PC-3 (cell line): ENCODE data around the gene NRSN2. TPM values are rescaled to one million over a fixed set of nuclear protein-coding genes. Genes with fewer than 3 reads are reported as not detected.

Experiments
- ATAC-seq: fragments of 200-7000 bp; cut with Tn5 transposase; 2 replicates; pipeline ENCODE4 v1.9.1; 2020; ENCODE audit warnings: mild to moderate bottlenecking, moderate library complexity
- BruUV-seq: library from RNA; stranded (reverse); fragments of 400-500 nt; replicated peaks from 2 replicates; lab custom pipeline; 2021; lab: Mats Ljungman, UMichigan
- CTCF ChIA-PET: fragments of 300-600 bp; sonication (Branson Sonifier 250); formaldehyde crosslinking; loops from one replicate; lab custom pipeline; 2022; ENCODE audit warnings: antibody characterized with exemption; lab: Charles Lee
- POLR2A ChIA-PET: fragments of 300-600 bp; sonication (Branson Sonifier 250); formaldehyde crosslinking; loops from one replicate; lab custom pipeline; 2022; ENCODE audit warnings: antibody characterized with exemption; ENCODE audit not compliant: unreplicated experiment; lab: Charles Lee
- DNase-seq: peaks from one replicate; pipeline ENCODE4 v3.0.0-alpha.2; 2015
- H2AFZ ChIP-seq: fragments of 300-600 bp; sonication (generic); 2 replicates; pipeline ENCODE4 v1.6.0; 2016; ENCODE audit warnings: antibody characterized with exemption, low read length
- H3F3A ChIP-seq: fragments of 300-600 bp; sonication (generic); one replicate; pipeline ENCODE4 v1.6.0; 2017; ENCODE audit warnings: antibody characterized with exemption, low read length, control low read depth, mild to moderate bottlenecking; ENCODE audit not compliant: unreplicated experiment
- H3K27ac ChIP-seq: fragments of 300-600 bp; sonication (generic); 2 replicates; pipeline ENCODE4 v1.5.1; 2016; ENCODE audit warnings: mild to moderate bottlenecking, low read length
- H3K27me3 ChIP-seq: fragments of 300-600 bp; sonication (generic); 2 replicates; pipeline ENCODE4 v1.6.1; 2016; ENCODE audit warnings: low read length, mixed read lengths
- H3K36me3 ChIP-seq: fragments of 300-600 bp; sonication (generic); 2 replicates; pipeline ENCODE4 v1.6.1; 2016; ENCODE audit warnings: low read depth, mixed run types, low read length, mixed read lengths
- H3K4me1 ChIP-seq: fragments of 300-600 bp; sonication (generic); 2 replicates; pipeline ENCODE4 v1.5.1; 2016; ENCODE audit warnings: low read length; ENCODE audit not compliant: insufficient read depth
- H3K4me2 ChIP-seq: fragments of 300-600 bp; sonication (generic); 2 replicates; pipeline ENCODE4 v1.6.0; 2016; ENCODE audit warnings: low read length
- H3K4me3 ChIP-seq: fragments of 300-600 bp; sonication (generic); 2 replicates; pipeline ENCODE4 v1.5.1; 2016; ENCODE audit warnings: mild to moderate bottlenecking, low read length, mixed read lengths
- H3K79me2 ChIP-seq: fragments of 300-600 bp; sonication (generic); 2 replicates; pipeline ENCODE4 v1.6.1; 2017; ENCODE audit warnings: low read length, mixed read lengths
- H3K9ac ChIP-seq: fragments of 300-600 bp; sonication (generic); 2 replicates; pipeline ENCODE4 v1.6.0; 2016; ENCODE audit warnings: mild to moderate bottlenecking, low read length
- H3K9me2 ChIP-seq: fragments of 300-600 bp; sonication (generic); replicated peaks from 2 replicates; pipeline ENCODE4 v1.6.1; 2016; ENCODE audit warnings: mixed run types, low read length, mixed read lengths
- H3K9me3 ChIP-seq: fragments of 300-600 bp; sonication (generic); 2 replicates; pipeline ENCODE4 v1.6.1; 2016; ENCODE audit warnings: low read length, mixed read lengths
- H4K20me1 ChIP-seq: fragments of 300-600 bp; sonication (generic); 2 replicates; pipeline ENCODE4 v1.6.1; 2016; ENCODE audit warnings: low read length, mixed read lengths
- CTCF ChIP-seq: fragments of 300-600 bp; sonication (generic); conservative IDR thresholded peaks from 2 replicates; pipeline ENCODE4 v1.5.1; 2017; ENCODE audit warnings: antibody characterized with exemption, low read depth, mild to moderate bottlenecking, low read length
- EZH2 ChIP-seq: fragments of 300-600 bp; sonication (generic); IDR thresholded peaks from one replicate; pipeline ENCODE4 v1.6.1; 2017; ENCODE audit warnings: antibody characterized with exemption, mild to moderate bottlenecking, low read length; ENCODE audit not compliant: unreplicated experiment
- EZH2phosphoT487 ChIP-seq: fragments of 300-600 bp; sonication (generic); IDR thresholded peaks from 2 replicates; pipeline ENCODE4 v1.6.1; 2018; ENCODE audit warnings: mild to moderate bottlenecking, antibody characterized with exemption, low read length, borderline replicate concordance
- intact Hi-C: fragments of 100-400 bp; cut with micrococcal nuclease; formaldehyde crosslinking; loops from 2 replicates; pipeline ENCODE4 v1.9.0; 2023
- total RNA-seq: library from RNA; depleted of rRNA; stranded (reverse); fragments of >200 nt; gene quantifications from 2 replicates; pipeline ENCODE4 v1.2.3, GENCODE V29; 2014

Gene NRSN2
- total RNA-seq, 1 experiment from 2014 or later, result 50.7 TPM

- POLR2A ChIA-PET, result no interaction called here
- BruUV-seq, result no TSS peak
- Histone ChIP-seq H4K20me1 (no peaks in the 10 kb centered on the region), H3K79me2 (no peaks in the 10 kb centered on the region), H2AFZ (no peak overlapping the region), H3K9ac (no peak overlapping the region), H3K4me3 (no peak overlapping the region), H3K36me3 (no peaks in the 10 kb centered on the region), H3F3A (no peaks in the 10 kb centered on the region), H3K9me2 (no peaks in the 10 kb centered on the region), H3K27ac (no peak overlapping the region), H3K27me3 (no peaks in the 10 kb centered on the region), H3K9me3 (no peaks in the 10 kb centered on the region), H3K4me2 (no peak overlapping the region), H3K4me1 (peaks cover 17% of the 10 kb centered on the region)
- TF ChIP-seq CTCF (no peak), EZH2phosphoT487 (no peak), EZH2 (no peak)
- ATAC-seq, result no peak
- CTCF ChIA-PET, result interaction anchor here (0.6 kb wide), 2 partner anchors 13 to 85 kb away, joined by 5 to 6 read pairs; no protein-coding TSS in a partner anchor
- intact Hi-C loops, result no loop called here
- no peak for DNase-seq
Measured at GRCh38 chr20:309841-310644, 36.9 kb upstream of the NRSN2 start.

- Histone ChIP-seq H3K4me1 (peaks cover 17% of the 10 kb centered on the region), H3K27ac (no peak overlapping the region), H2AFZ (no peak overlapping the region), H3K4me3 (no peak overlapping the region), H3K79me2 (no peaks in the 10 kb centered on the region), H3K9me3 (no peaks in the 10 kb centered on the region), H3K27me3 (no peaks in the 10 kb centered on the region), H3K36me3 (no peaks in the 10 kb centered on the region), H3K9ac (no peak overlapping the region), H3K9me2 (no peaks in the 10 kb centered on the region), H4K20me1 (no peaks in the 10 kb centered on the region), H3K4me2 (no peak overlapping the region), H3F3A (no peaks in the 10 kb centered on the region)
- ATAC-seq (no peak), DNase-seq (no peak)
- intact Hi-C loops, result no loop called here
- CTCF ChIA-PET, result interaction anchor here (0.6 kb wide), 2 partner anchors 13 to 85 kb away, joined by 5 to 6 read pairs; no protein-coding TSS in a partner anchor
- POLR2A ChIA-PET, result no interaction called here
- BruUV-seq, result no TSS peak
- no peak for TF ChIP-seq CTCF
- TF ChIP-seq EZH2phosphoT487, result no peak
- no peak for TF ChIP-seq EZH2
Measured at GRCh38 chr20:310645-311044, 36.3 kb upstream of the NRSN2 start.

- Histone ChIP-seq H3K36me3 (no peaks in the 10 kb centered on the region), H4K20me1 (no peaks in the 10 kb centered on the region), H3K4me1 (peaks cover 17% of the 10 kb centered on the region), H3K9ac (no peak overlapping the region), H3F3A (no peaks in the 10 kb centered on the region), H3K9me2 (no peaks in the 10 kb centered on the region), H3K4me2 (no peak overlapping the region), H2AFZ (no peak overlapping the region), H3K4me3 (no peak overlapping the region), H3K9me3 (no peaks in the 10 kb centered on the region), H3K79me2 (no peaks in the 10 kb centered on the region), H3K27me3 (no peaks in the 10 kb centered on the region), H3K27ac (no peak overlapping the region)
- no peak for TF ChIP-seq CTCF
- no peak for TF ChIP-seq EZH2phosphoT487
- TF ChIP-seq EZH2, result no peak
- POLR2A ChIA-PET, result no interaction called here
- intact Hi-C loops, result no loop called here
- BruUV-seq, result no TSS peak
- CTCF ChIA-PET, result no interaction called here
- DNase-seq (no peak), ATAC-seq (no peak)
Measured at GRCh38 chr20:311609-312008, 35.3 kb upstream of the NRSN2 start.
